Hepatocyte (in vitro differentiated cells): ENCODE results near the gene IDH1.
"Not testable (repeated sequence)": the region's sequence is repeated elsewhere in the genome, so short reads cannot be mapped to it uniquely, and the experiment has no call there.

Experiments
- EZH2phosphoT487 ChIP-seq: fragments of 200-600 bp; sonication (generic); IDR thresholded peaks from one replicate; pipeline ENCODE4 v1.6.1; 2018; ENCODE audit warnings: antibody characterized with exemption, mild to moderate bottlenecking, low read depth, moderate library complexity; ENCODE audit not compliant: unreplicated experiment, severe bottlenecking
- TF ChIP-seq, protein P1 (sequence below): fragments of 200-600 bp; sonication (generic); IDR thresholded peaks from 2 replicates; pipeline ENCODE4 v1.5.1; 2016; ENCODE audit warnings: antibody characterized with exemption, mild to moderate bottlenecking; ENCODE audit not compliant: poor library complexity

DNA sequence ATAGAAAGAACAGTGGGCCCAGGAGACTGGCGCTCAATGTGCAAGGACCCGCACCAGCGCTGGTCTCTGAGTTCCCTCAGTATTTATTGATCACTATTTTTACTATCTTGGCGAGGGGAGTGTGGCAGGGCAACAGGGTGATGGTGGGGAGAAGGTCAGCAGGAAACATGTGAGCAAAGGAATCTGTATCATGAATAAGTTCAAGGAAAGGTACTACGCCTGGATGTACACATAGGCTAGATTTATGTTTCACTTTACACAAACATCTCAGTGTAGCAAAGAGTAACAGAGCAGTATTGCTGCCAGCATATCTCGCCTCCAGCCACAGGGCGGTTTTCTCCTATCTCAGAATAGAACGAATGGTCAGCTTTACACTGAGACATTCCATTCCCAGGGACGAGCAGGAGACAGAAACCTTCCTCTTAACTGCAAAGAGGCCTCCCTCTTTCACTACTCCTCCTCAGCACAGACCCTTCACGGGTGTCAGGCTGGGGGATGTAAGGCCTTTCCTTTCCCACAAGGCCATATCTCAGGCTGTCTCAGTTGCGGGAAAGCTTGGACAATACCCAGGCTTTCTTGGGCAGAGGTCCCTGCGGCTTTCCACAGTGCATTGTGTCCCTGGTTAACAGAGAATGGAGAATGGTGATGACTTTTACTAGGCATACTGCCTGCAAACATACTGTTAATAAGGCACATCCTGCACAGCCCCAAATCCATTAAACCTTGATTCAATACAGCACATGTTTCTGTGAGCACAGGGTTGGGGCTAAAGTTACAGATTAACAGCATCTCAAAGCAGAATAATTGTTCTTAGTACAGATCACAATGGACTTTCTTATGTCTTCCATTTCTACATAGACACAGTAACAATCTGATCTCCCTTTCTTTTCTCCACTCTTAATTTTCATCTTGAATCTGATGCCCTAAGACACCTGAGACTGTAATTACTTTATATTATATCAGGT, 2.3 kb upstream of the IDH1 start:
- TF ChIP-seq, protein P1, sequence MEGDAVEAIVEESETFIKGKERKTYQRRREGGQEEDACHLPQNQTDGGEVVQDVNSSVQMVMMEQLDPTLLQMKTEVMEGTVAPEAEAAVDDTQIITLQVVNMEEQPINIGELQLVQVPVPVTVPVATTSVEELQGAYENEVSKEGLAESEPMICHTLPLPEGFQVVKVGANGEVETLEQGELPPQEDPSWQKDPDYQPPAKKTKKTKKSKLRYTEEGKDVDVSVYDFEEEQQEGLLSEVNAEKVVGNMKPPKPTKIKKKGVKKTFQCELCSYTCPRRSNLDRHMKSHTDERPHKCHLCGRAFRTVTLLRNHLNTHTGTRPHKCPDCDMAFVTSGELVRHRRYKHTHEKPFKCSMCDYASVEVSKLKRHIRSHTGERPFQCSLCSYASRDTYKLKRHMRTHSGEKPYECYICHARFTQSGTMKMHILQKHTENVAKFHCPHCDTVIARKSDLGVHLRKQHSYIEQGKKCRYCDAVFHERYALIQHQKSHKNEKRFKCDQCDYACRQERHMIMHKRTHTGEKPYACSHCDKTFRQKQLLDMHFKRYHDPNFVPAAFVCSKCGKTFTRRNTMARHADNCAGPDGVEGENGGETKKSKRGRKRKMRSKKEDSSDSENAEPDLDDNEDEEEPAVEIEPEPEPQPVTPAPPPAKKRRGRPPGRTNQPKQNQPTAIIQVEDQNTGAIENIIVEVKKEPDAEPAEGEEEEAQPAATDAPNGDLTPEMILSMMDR: not testable (repeated sequence)
- TF ChIP-seq EZH2phosphoT487: not testable (repeated sequence)
